Left ventricle myocardium superior (tissue), 1 donor: ENCODE data around the gene NAT10. TPM values are rescaled to one million over a fixed set of nuclear protein-coding genes. Genes with fewer than 3 reads are reported as not detected.
A peak's percentile ranks its signal among the peaks of the same experiment; 100 is the strongest.

Experiments used
- ATAC-seq: fragments of 200-7000 bp; cut with Tn5 transposase; one replicate; pipeline ENCODE4 v1.9.1; 2020; ENCODE audit warnings: mild to moderate bottlenecking, moderate library complexity
- DNase-seq: peaks from one replicate; pipeline ENCODE4 v3.0.0-alpha.2; 2020
- intact Hi-C: fragments of 100-400 bp; cut with micrococcal nuclease; formaldehyde crosslinking; loops from one replicate; pipeline ENCODE4 v1.11.0; 2022
- total RNA-seq: library from RNA; stranded (reverse); fragmentation: NEBNext Ultra II Directional; extraction: Animal tissue kit (Norgen Biotek cat#: 25700); gene quantifications from one replicate; pipeline ENCODE4 v1.2.1, GENCODE V29; 2021
- donor health status: DM: no; HTN: yes; CAD: no; lungs with severe emphysema.

The NAT10 gene
- total RNA-seq, 1 donor from 2014 or later, result 19.2 TPM

GRCh38 chr11:34146411-34146810 is 41.0 kb downstream of the NAT10 start:
- DNase-seq, result no peak
- ATAC-seq, result no peak

GRCh38 chr11:34146866-34147265 is 41.4 kb downstream of the NAT10 start:
- no peak for DNase-seq
- intact Hi-C loops, result no loop called here
- ATAC-seq, result no peak

More at GRCh38 chr11:34146411-34146810, 41.0 kb downstream of the NAT10 start:
- intact Hi-C loops, result no loop called here

- ATAC-seq (no peak), DNase-seq (no peak)
- intact Hi-C loops, result no loop called here
Observed at GRCh38 chr11:34147581-34147980, 42.2 kb downstream of the NAT10 start.

- DNase-seq (no peak), ATAC-seq (no peak)
- intact Hi-C loops, result no loop called here
Observed at GRCh38 chr11:34148504-34149165, 43.2 kb downstream of the NAT10 start.

GRCh38 chr11:34149274-34149673 is 43.8 kb downstream of the NAT10 start:
- DNase-seq (no peak), ATAC-seq (no peak)
- intact Hi-C loops, result no loop called here

GRCh38 chr11:34149786-34150185 is 44.4 kb downstream of the NAT10 start:
- no peak for DNase-seq
- intact Hi-C loops, result no loop called here
- peak; percentile 44 for ATAC-seq

GRCh38 chr11:34150494-34151151 is 45.2 kb downstream of the NAT10 start:
- intact Hi-C loops, result no loop called here
- ATAC-seq, result no peak
- no peak for DNase-seq

- no peak for DNase-seq
- ATAC-seq, result no peak
- intact Hi-C loops, result no loop called here
Observed at GRCh38 chr11:34151166-34151565, 45.7 kb downstream of the NAT10 start.

GRCh38 chr11:34151916-34152845 is 46.8 kb downstream of the NAT10 start:
- no peak for ATAC-seq
- intact Hi-C loops, result no loop called here
- no peak for DNase-seq

GRCh38 chr11:34154059-34154875 is 48.8 kb downstream of the NAT10 start:
- intact Hi-C loops, result no loop called here
- no peak for DNase-seq
- no peak for ATAC-seq

GRCh38 chr11:34155057-34155756 is 49.8 kb downstream of the NAT10 start:
- intact Hi-C loops, result no loop called here
- no peak for ATAC-seq
- no peak for DNase-seq

GRCh38 chr11:34155757-34156062 is 50.3 kb downstream of the NAT10 start:
- no peak for ATAC-seq
- intact Hi-C loops, result no loop called here
- DNase-seq, result no peak

GRCh38 chr11:34157163-34157562 is 51.7 kb downstream of the NAT10 start:
- intact Hi-C loops, result no loop called here
- DNase-seq, result peak; percentile 75
- peak; percentile 64 for ATAC-seq

- DNase-seq (no peak), ATAC-seq (no peak)
- intact Hi-C loops, result no loop called here
Observed at GRCh38 chr11:34158661-34159060, 53.2 kb downstream of the NAT10 start.

- DNase-seq (peak; percentile 41), ATAC-seq (peak; percentile 80)
- intact Hi-C loops, result no loop called here
Observed at GRCh38 chr11:34160049-34160721, 54.8 kb downstream of the NAT10 start.

- DNase-seq (no peak), ATAC-seq (no peak)
- intact Hi-C loops, result no loop called here
Observed at GRCh38 chr11:34160791-34161190, 55.4 kb downstream of the NAT10 start.

GRCh38 chr11:34161361-34161760 is 55.9 kb downstream of the NAT10 start:
- intact Hi-C loops, result no loop called here
- ATAC-seq (no peak), DNase-seq (no peak)

- DNase-seq (no peak), ATAC-seq (no peak)
- intact Hi-C loops, result no loop called here
Observed at GRCh38 chr11:34161812-34162492, 56.5 kb downstream of the NAT10 start.
